ENCODE measurements around the gene CSNK1G3.

Gene CSNK1G3

GRCh38 chr5:123582550-123583285 lies 70.7 kb downstream of the CSNK1G3 start:
- TF ChIP-seq CTCF (IDR thresholded peaks at IDR 0.05; ENCODE audit: insufficient read depth, low read depth, low read length, missing control alignments), result no peak
- peak; percentile 43 for DNase-seq (ENCODE audit: low read depth)

GRCh38 chr5:123585871-123586270 lies 73.9 kb downstream of the CSNK1G3 start:
- DNase-seq (ENCODE audit: low read depth), result peak; percentile 52
- H3K4me3 ChIP-seq (ENCODE audit: low read length), result no peak overlapping the region
- TF ChIP-seq CTCF (IDR thresholded peaks at IDR 0.05; ENCODE audit: insufficient read depth, low read depth, low read length, missing control alignments), result no peak

More at GRCh38 chr5:123582550-123583285, 70.7 kb downstream of the CSNK1G3 start:
- no peak overlapping the region for H3K4me3 ChIP-seq (ENCODE audit: low read length)

GRCh38 chr5:123594434-123594833 lies 82.5 kb downstream of the CSNK1G3 start:
- no peak for TF ChIP-seq CTCF (IDR thresholded peaks at IDR 0.05; ENCODE audit: insufficient read depth, low read depth, low read length, missing control alignments)

GRCh38 chr5:123597018-123597417 lies 85.0 kb downstream of the CSNK1G3 start:
- no peak for TF ChIP-seq CTCF (IDR thresholded peaks at IDR 0.05; ENCODE audit: insufficient read depth, low read depth, low read length, missing control alignments)
- no peak overlapping the region for H3K4me3 ChIP-seq (ENCODE audit: low read length)
- no peak for DNase-seq (ENCODE audit: low read depth)

More at GRCh38 chr5:123594434-123594833, 82.5 kb downstream of the CSNK1G3 start:
- DNase-seq (ENCODE audit: low read depth), result no peak
- no peak overlapping the region for H3K4me3 ChIP-seq (ENCODE audit: low read length)

GRCh38 chr5:123598028-123598689 lies 86.2 kb downstream of the CSNK1G3 start:
- no peak overlapping the region for H3K4me3 ChIP-seq (ENCODE audit: low read length)
- TF ChIP-seq CTCF (IDR thresholded peaks at IDR 0.05; ENCODE audit: insufficient read depth, low read depth, low read length, missing control alignments), result no peak
- DNase-seq (ENCODE audit: low read depth), result no peak

- no peak for DNase-seq (ENCODE audit: low read depth)
Measured at GRCh38 chr5:123599171-123599570, 87.2 kb downstream of the CSNK1G3 start.

More at GRCh38 chr5:123599171-123599570, 87.2 kb downstream of the CSNK1G3 start:
- TF ChIP-seq CTCF (IDR thresholded peaks at IDR 0.05; ENCODE audit: insufficient read depth, low read depth, low read length, missing control alignments), result no peak
- H3K4me3 ChIP-seq (ENCODE audit: low read length), result no peak overlapping the region
